ENCODE measurements around the gene SURF6. TPM values are rescaled to one million over a fixed set of nuclear protein-coding genes. Genes with fewer than 3 reads are reported as not detected.

SURF6 gene
- total RNA-seq, 4 donors from 2014 or later: 22.5 to 36.3 (median 25.8) TPM

- H3K36me3 ChIP-seq: no peaks in the 10 kb centered on the region
- WGBS, 2 donors (ENCODE audit: low coverage in 1 of 2): 84 to 92% methylated on average over 4 of the region's 4 CpGs
- no peak for ATAC-seq
- H3K9me3 ChIP-seq: no peaks in the 10 kb centered on the region
- TF ChIP-seq POLR2AphosphoS5 (IDR thresholded peaks at IDR 0.05) (no peak), EP300 (IDR thresholded peaks at IDR 0.05) (no peak), CTCF (IDR thresholded peaks at IDR 0.05) (no peak), POLR2A (IDR thresholded peaks at IDR 0.05) (no peak)
- H3K4me1 ChIP-seq: no peaks in the 10 kb centered on the region
- H3K4me3 ChIP-seq: no peak overlapping the region
- no peaks in the 10 kb centered on the region for H3K27me3 ChIP-seq
- no peak overlapping the region for H3K27ac ChIP-seq
These were observed 46.6 kb upstream of the SURF6 start for GRCh38 chr9:133382507-133383141.

GRCh38 chr9:133380734-133381133 is 44.7 kb upstream of the SURF6 start:
- WGBS, 2 donors (ENCODE audit: low coverage in 1 of 2): 69 to 89% methylated on average over 3 to 4 of the region's 4 CpGs
- H3K27ac ChIP-seq: no peak overlapping the region
- no peaks in the 10 kb centered on the region for H3K36me3 ChIP-seq
- TF ChIP-seq CTCF (IDR thresholded peaks at IDR 0.05) (no peak), POLR2A (IDR thresholded peaks at IDR 0.05) (no peak), POLR2AphosphoS5 (IDR thresholded peaks at IDR 0.05) (no peak), EP300 (IDR thresholded peaks at IDR 0.05) (no peak)
- no peak overlapping the region for H3K4me3 ChIP-seq
- ATAC-seq: no peak
- H3K9me3 ChIP-seq: no peaks in the 10 kb centered on the region
- H3K4me1 ChIP-seq: peaks cover 0 to 10% (median 6%) of the 10 kb centered on the region in 3 donors
- no peaks in the 10 kb centered on the region for H3K27me3 ChIP-seq

- no peak for TF ChIP-seq CTCF (IDR thresholded peaks at IDR 0.05)
- no peak for TF ChIP-seq EP300 (IDR thresholded peaks at IDR 0.05)
- no peak for TF ChIP-seq POLR2A (IDR thresholded peaks at IDR 0.05)
- no peak for TF ChIP-seq POLR2AphosphoS5 (IDR thresholded peaks at IDR 0.05)
- H3K9me3 ChIP-seq: no peaks in the 10 kb centered on the region
- H3K4me1 ChIP-seq: peaks cover 0 to 17% (median 9%) of the 10 kb centered on the region in 3 donors
- no peak for ATAC-seq
- H3K27ac ChIP-seq: no peak overlapping the region
- no peaks in the 10 kb centered on the region for H3K27me3 ChIP-seq
- no peak overlapping the region for H3K4me3 ChIP-seq
- 89 to 92% methylated on average over 7 to 8 of the region's 14 CpGs for WGBS, 2 donors (ENCODE audit: low coverage in 1 of 2)
- H3K36me3 ChIP-seq: no peaks in the 10 kb centered on the region
These were observed 43.4 kb upstream of the SURF6 start for GRCh38 chr9:133379153-133380086.

- no peaks in the 10 kb centered on the region for H3K9me3 ChIP-seq
- no peak overlapping the region for H3K27ac ChIP-seq
- no CpG with 5 or more reads among the region's 1 CpG for WGBS, 2 donors (ENCODE audit: low coverage in 1 of 2)
- peaks cover 0 to 26% (median 15%) of the 10 kb centered on the region in 3 donors for H3K4me1 ChIP-seq
- no peaks in the 10 kb centered on the region for H3K27me3 ChIP-seq
- no peaks in the 10 kb centered on the region for H3K36me3 ChIP-seq
- TF ChIP-seq POLR2A (IDR thresholded peaks at IDR 0.05): no peak
- TF ChIP-seq EP300 (IDR thresholded peaks at IDR 0.05): no peak
- no peak for TF ChIP-seq POLR2AphosphoS5 (IDR thresholded peaks at IDR 0.05)
- TF ChIP-seq CTCF (IDR thresholded peaks at IDR 0.05): no peak
- H3K4me3 ChIP-seq: no peak overlapping the region
- ATAC-seq: no peak
These were observed 42.5 kb upstream of the SURF6 start for GRCh38 chr9:133378408-133378962.
